PFSK-1 (cell line): ENCODE data around the gene SLC13A3.

Experiments used
- FOXP2 ChIP-seq: optimal IDR thresholded peaks from 2 replicates; pipeline ENCODE3; 2011; ENCODE audit warnings: borderline replicate concordance, control low read depth, inconsistent platforms; ENCODE audit not compliant: insufficient read depth; ENCODE audit errors: extremely low read length, extremely low read depth
- POLR2AphosphoS5 ChIP-seq: IDR thresholded peaks from 2 replicates; pipeline ENCODE4 v1.6.1; 2012; ENCODE audit warnings: low read depth, mild to moderate bottlenecking, control low read depth, low read length, moderate library complexity
- SIN3A ChIP-seq: IDR thresholded peaks from 2 replicates; pipeline ENCODE4 v1.6.1; 2012; ENCODE audit warnings: mild to moderate bottlenecking, low read length, moderate library complexity, borderline replicate concordance; ENCODE audit not compliant: insufficient read depth
- TAF1 ChIP-seq: IDR thresholded peaks from 2 replicates; pipeline ENCODE4 v1.6.1; 2012; ENCODE audit warnings: low read length, control low read depth, borderline replicate concordance; ENCODE audit not compliant: insufficient read depth
- TF ChIP-seq, protein P1 (sequence below), 2 experiments: IDR thresholded peaks; 2 replicates each; pipeline versions ENCODE4 v1.6.1 to v1.8.0; 2011 to 2012; ENCODE audit warnings: low read depth in 2 of 2, low read length in 2 of 2, control low read depth in 1 of 2, inconsistent platforms in 1 of 2, mild to moderate bottlenecking in 1 of 2, moderate library complexity in 1 of 2; ENCODE audit not compliant: insufficient read depth in 1 of 2

Gene SLC13A3

DNA sequence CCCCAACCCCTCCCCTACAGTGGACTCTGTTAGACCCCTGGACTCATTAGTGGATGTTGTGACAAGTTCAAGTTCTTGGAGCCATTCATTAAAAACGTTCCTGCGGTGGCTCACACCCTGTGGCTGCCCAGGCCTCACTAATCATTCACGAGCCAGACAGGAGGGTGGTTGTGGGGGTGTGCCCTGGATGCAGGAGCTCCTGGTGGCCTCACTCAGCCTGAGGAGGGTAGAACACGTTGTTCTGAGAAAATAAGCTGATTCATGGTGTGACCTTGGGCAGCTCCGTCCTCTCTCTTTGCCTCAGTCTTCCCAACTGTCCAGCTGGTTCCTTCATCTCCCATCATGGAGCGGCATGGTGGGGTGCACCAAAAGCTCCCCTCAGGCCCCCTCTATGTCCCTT is 16.7 kb downstream of the SLC13A3 start:
- TF ChIP-seq SIN3A = no peak

DNA sequence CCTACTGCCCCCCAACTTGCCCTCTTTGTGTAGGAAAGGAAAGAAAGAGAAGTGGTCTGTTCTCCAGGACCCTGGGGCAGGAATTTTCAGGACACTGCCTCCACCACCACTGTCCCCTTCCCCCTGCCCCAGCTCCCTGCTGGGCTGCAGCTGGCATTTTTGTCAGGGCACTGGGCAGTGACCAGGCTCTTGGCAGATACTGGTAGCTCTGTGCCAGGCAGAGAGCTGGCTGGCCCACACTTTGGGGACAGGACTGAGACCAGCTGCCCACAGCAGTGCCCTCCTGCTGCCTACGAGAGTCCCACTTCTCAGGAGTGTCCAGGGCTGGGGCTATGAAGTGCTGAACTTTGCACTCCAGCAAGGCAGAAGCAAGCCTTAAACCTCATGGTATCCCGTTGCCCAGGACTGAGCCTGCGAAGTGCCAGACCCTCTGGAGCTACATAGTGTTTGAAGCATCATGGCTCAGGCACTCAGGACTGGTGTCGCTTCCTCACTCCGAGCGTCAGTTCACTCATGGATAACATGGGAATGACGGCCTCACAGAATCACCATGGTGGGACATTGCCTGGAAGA is 19.3 kb downstream of the SLC13A3 start:
- TF ChIP-seq SIN3A = no peak
- TF ChIP-seq, protein P1, sequence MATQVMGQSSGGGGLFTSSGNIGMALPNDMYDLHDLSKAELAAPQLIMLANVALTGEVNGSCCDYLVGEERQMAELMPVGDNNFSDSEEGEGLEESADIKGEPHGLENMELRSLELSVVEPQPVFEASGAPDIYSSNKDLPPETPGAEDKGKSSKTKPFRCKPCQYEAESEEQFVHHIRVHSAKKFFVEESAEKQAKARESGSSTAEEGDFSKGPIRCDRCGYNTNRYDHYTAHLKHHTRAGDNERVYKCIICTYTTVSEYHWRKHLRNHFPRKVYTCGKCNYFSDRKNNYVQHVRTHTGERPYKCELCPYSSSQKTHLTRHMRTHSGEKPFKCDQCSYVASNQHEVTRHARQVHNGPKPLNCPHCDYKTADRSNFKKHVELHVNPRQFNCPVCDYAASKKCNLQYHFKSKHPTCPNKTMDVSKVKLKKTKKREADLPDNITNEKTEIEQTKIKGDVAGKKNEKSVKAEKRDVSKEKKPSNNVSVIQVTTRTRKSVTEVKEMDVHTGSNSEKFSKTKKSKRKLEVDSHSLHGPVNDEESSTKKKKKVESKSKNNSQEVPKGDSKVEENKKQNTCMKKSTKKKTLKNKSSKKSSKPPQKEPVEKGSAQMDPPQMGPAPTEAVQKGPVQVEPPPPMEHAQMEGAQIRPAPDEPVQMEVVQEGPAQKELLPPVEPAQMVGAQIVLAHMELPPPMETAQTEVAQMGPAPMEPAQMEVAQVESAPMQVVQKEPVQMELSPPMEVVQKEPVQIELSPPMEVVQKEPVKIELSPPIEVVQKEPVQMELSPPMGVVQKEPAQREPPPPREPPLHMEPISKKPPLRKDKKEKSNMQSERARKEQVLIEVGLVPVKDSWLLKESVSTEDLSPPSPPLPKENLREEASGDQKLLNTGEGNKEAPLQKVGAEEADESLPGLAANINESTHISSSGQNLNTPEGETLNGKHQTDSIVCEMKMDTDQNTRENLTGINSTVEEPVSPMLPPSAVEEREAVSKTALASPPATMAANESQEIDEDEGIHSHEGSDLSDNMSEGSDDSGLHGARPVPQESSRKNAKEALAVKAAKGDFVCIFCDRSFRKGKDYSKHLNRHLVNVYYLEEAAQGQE (IDR thresholded peaks at IDR 0.05; ENCODE audit: insufficient read depth in 1 of 2, low read depth in 2 of 2, low read length in 2 of 2) = no peak
- no peak for TF ChIP-seq POLR2AphosphoS5
- TF ChIP-seq TAF1 = no peak
- TF ChIP-seq FOXP2 = no peak

DNA sequence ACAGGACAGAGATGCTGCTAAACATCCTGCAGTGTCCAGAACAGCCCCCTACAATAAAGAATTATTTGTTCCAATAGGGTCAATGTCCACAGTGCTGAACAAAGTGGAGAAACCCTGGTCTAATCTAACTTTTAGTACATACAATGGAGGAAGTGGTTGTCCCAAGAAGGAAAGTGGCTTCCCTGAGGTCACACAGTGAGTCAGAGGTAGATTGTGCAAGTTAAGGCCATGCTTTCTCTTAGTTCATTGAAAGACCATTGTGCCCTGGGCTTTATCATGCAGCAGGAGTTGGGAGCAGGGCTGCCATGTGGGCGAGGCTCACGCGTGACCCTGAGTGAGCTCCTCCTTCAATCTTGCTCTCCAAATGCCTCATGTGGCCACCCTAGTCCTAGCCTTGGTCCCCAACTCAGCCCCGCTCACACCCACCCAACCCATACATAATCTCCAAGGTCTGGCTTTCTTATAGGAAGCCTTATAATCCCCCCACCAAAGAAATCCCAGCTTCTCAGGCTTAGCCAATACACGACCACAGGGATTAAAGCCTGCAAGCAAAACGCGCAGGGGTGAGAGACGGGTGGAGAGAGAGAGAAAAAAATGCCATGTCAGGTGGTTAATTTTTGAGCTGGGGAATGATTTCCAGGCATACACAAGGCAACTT is 19.9 kb downstream of the SLC13A3 start:
- no peak for TF ChIP-seq SIN3A
- TF ChIP-seq, protein P1 (IDR thresholded peaks at IDR 0.05; ENCODE audit: insufficient read depth in 1 of 2, low read depth in 2 of 2, low read length in 2 of 2) = no peak
- no peak for TF ChIP-seq FOXP2
- TF ChIP-seq TAF1 = no peak
- TF ChIP-seq POLR2AphosphoS5 = no peak

DNA sequence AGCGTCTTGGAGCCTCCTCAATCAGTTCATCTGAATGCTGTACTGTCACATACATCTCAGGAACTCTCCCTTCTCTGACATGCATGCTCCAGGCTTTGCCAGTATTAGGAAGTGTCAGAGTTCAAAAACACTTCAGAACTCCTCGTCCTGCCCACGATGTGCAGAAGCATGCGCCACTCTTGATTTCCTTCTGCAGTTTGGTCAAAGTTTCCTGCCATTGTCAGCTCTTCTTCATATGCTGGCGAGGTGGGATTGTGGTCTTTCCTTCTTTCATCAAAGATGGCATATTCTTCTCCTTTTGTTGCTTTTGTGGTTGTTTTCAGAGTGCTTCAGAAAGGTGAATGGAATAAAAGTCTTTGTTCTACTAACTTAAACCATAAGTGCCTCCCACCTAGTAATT is 21.0 kb downstream of the SLC13A3 start:
- TF ChIP-seq, protein P1 (IDR thresholded peaks at IDR 0.05; ENCODE audit: insufficient read depth in 1 of 2, low read depth in 2 of 2, low read length in 2 of 2) = no peak
- TF ChIP-seq SIN3A = no peak
- TF ChIP-seq POLR2AphosphoS5 = no peak
- TF ChIP-seq TAF1 = no peak
- TF ChIP-seq FOXP2 = no peak

DNA sequence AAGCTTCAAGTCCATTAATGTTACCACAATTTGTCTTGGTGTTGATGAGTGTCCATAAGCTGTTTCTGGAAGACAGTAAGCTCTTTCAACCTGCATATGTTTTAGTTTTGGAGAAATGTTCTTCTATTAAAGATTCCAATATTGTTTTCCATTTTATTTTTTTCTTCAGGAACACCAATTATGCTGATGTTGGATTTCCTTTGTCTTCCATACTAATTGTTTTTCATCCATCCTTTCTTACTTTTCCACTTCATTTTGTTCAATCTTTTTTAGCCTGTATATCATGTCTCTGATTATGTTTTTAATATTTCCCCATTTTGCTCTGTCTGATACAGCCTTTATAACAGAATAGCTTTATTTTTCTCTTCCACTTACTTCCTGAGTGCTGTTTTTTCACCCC is 21.9 kb downstream of the SLC13A3 start:
- TF ChIP-seq SIN3A (no peak), FOXP2 (no peak), POLR2AphosphoS5 (no peak)

DNA sequence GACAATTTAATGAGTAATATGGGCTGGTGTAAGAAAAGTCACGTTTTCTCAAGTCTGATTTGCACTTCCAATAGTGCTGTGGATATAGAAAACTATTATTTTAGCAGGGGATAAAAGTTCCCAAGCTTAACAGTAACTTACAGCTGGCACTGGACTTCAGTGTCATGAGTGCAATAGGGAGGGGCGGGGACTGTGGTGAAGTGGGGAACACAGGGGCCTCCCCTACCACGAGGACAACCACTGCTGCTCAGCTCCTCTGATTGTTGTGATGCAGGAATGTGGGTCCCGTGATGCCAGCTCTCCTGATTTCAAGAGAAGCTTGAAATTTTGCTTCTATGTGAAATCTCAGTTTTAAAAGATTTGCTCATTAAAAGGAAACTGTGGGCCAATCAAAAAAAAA is 24.0 kb downstream of the SLC13A3 start:
- no peak for TF ChIP-seq POLR2AphosphoS5
- TF ChIP-seq, protein P1 (IDR thresholded peaks at IDR 0.05; ENCODE audit: insufficient read depth in 1 of 2, low read depth in 2 of 2, low read length in 2 of 2) = no peak
- TF ChIP-seq TAF1 = no peak
- TF ChIP-seq FOXP2 = no peak
- TF ChIP-seq SIN3A = no peak
